HCT116 (cell line): ENCODE results near the gene SHMT1.

Experiments used
- CEBPB ChIP-seq: IDR thresholded peaks from 2 replicates; pipeline ENCODE4 v1.6.1; 2012; ENCODE audit warnings: low read depth
- CTCF ChIP-seq, 3 experiments: fragments of 200-600 bp in 1 of 3; sonication (generic) in 1 of 3; IDR thresholded peaks in 2 of 3; conservative IDR thresholded peaks in 1 of 3; 2 replicates each; pipeline ENCODE4 v1.5.1; 2012 to 2017; ENCODE audit warnings: low read depth in 2 of 3, low read length in 2 of 3, antibody characterized with exemption in 1 of 3, borderline replicate concordance in 1 of 3, control low read depth in 1 of 3, mild to moderate bottlenecking in 1 of 3, mixed read lengths in 1 of 3, mixed run types in 1 of 3, moderate library complexity in 1 of 3; ENCODE audit not compliant: insufficient read depth in 1 of 3
- EZH2phosphoT487 ChIP-seq: fragments of 200-600 bp; IDR thresholded peaks from 2 replicates; pipeline ENCODE4 v1.6.1; 2018; ENCODE audit warnings: antibody characterized with exemption, borderline replicate concordance
- POLR2A ChIP-seq: IDR thresholded peaks from 2 replicates; pipeline ENCODE4 v1.7.0; 2011; ENCODE audit warnings: borderline replicate concordance; ENCODE audit not compliant: insufficient read depth, insufficient read length; ENCODE audit errors: extremely low read depth
- POLR2AphosphoS5 ChIP-seq: IDR thresholded peaks from 2 replicates; pipeline ENCODE4 v1.6.1; 2011; ENCODE audit warnings: mild to moderate bottlenecking, low read depth, low read length, moderate library complexity
- RAD21 ChIP-seq: IDR thresholded peaks from 2 replicates; pipeline ENCODE4 v1.6.1; 2012; ENCODE audit warnings: low read depth, mild to moderate bottlenecking
- REST ChIP-seq: IDR thresholded peaks from 2 replicates; pipeline ENCODE4 v1.6.1; 2012; ENCODE audit warnings: low read depth
- SIN3A ChIP-seq: IDR thresholded peaks from 2 replicates; pipeline ENCODE4 v1.6.1; 2012; ENCODE audit warnings: low read depth
- TCF7L2 ChIP-seq: IDR thresholded peaks from 2 replicates; pipeline ENCODE4 v1.7.0; 2011; ENCODE audit warnings: borderline replicate concordance, inconsistent platforms; ENCODE audit not compliant: insufficient read depth, insufficient read length; ENCODE audit errors: extremely low read depth
- YY1 ChIP-seq: IDR thresholded peaks from 2 replicates; pipeline ENCODE4 v1.6.1; 2011; ENCODE audit warnings: low read length, low read depth, moderate library complexity, mild to moderate bottlenecking; ENCODE audit not compliant: insufficient replicate concordance; ENCODE audit errors: extremely low read depth
- TF ChIP-seq, protein P1 (sequence below): IDR thresholded peaks from 2 replicates; pipeline ENCODE4 v1.6.1; 2011; ENCODE audit warnings: mild to moderate bottlenecking, low read length, moderate library complexity; ENCODE audit not compliant: insufficient replicate concordance; ENCODE audit errors: extremely low read depth

DNA sequence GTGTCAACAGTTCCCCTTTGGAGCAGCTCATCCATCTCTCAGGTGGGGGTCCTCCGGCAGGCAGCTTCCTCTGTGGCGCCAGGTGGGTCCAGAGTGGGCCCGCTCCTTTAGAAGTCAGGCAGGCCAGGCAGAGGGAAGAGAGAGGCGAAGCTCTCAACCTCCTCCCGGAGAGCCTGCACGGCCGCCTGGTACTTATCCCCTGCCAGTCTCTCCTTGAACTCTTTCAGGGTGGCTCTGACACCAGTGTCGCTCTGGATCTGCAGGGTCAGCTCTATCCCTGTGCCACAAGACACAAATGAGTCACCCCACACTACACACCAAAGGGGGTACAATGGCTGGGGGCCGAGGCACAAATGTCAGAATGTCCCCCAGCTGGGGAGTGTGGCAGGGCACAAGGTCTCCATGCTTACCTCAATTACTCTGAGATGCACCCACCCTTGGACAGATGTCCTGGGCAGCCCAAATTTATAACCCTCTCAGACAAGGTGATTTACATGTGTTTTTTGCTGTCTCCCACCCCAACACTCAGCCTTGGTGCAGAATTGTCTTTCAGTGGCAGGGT is 34.6 kb downstream of the SHMT1 start:
- TF ChIP-seq REST = no peak
- TF ChIP-seq CEBPB = no peak
- TF ChIP-seq CTCF (IDR thresholded peaks at IDR 0.05 in 2 of 3, conservative IDR thresholded peaks at IDR 0.05 in 1 of 3; ENCODE audit: borderline replicate concordance in 1 of 3, insufficient read depth in 1 of 3, low read depth in 2 of 3, low read length in 2 of 3) = no peak
- no peak for TF ChIP-seq POLR2AphosphoS5
- TF ChIP-seq POLR2A = no peak
- TF ChIP-seq EZH2phosphoT487 = no peak
- no peak for TF ChIP-seq TCF7L2
- TF ChIP-seq, protein P1, sequence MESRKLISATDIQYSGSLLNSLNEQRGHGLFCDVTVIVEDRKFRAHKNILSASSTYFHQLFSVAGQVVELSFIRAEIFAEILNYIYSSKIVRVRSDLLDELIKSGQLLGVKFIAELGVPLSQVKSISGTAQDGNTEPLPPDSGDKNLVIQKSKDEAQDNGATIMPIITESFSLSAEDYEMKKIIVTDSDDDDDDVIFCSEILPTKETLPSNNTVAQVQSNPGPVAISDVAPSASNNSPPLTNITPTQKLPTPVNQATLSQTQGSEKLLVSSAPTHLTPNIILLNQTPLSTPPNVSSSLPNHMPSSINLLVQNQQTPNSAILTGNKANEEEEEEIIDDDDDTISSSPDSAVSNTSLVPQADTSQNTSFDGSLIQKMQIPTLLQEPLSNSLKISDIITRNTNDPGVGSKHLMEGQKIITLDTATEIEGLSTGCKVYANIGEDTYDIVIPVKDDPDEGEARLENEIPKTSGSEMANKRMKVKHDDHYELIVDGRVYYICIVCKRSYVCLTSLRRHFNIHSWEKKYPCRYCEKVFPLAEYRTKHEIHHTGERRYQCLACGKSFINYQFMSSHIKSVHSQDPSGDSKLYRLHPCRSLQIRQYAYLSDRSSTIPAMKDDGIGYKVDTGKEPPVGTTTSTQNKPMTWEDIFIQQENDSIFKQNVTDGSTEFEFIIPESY = no peak
- no peak for TF ChIP-seq YY1
- TF ChIP-seq SIN3A = no peak
- TF ChIP-seq RAD21 = no peak
